Measurements from ENCODE around the gene KPTN.

Gene KPTN

DNA sequence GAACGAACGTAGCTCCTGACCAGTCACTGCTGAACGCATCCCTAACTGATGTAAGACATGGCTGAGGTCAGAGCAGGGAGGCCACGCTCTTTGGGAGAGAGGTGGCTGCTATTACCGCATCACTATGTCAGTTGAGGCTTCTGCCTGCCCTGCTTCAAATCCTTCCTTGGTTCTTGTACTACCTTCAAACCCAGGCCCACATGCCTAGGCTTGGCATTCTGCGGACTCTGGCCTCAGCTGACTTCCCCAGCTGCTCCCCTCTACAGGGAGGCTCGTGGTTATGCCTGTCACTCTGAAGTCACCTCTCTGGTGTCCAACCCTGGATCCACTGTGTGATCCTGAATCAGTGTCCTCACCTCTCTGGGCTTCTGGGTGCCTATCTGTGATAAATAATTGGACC is 49.9 kb downstream of the KPTN start:
- Histone ChIP-seq H3K9me2 (replicated peaks; ENCODE audit: insufficient read depth, low read length) (no peaks in the 10 kb centered on the region), H3K9me3 (replicated peaks; ENCODE audit: insufficient read depth, low read length) (no peaks in the 10 kb centered on the region), H3K79me2 (ENCODE audit: low read length) (no peaks in the 10 kb centered on the region), H3F3A (ENCODE audit: insufficient read depth, low read length) (peaks cover 12% of the 10 kb centered on the region), H3K4me2 (ENCODE audit: low read depth, low read length) (no peak overlapping the region), H3K27ac (ENCODE audit: low read length) (no peak overlapping the region), H3K27me3 (replicated peaks; ENCODE audit: insufficient read depth, low read length) (peaks cover 66% of the 10 kb centered on the region), H3K36me3 (replicated peaks; ENCODE audit: insufficient read depth, low read length) (no peaks in the 10 kb centered on the region), H3K4me3 (ENCODE audit: low read length) (no peak overlapping the region), H3K4me1 (ENCODE audit: low read length) (peaks cover 15% of the 10 kb centered on the region), H2AFZ (ENCODE audit: low read length) (no peak overlapping the region), H4K20me1 (ENCODE audit: insufficient read depth, low read length) (no peaks in the 10 kb centered on the region), H3K9ac (ENCODE audit: low read length) (no peak overlapping the region)
- DNase-seq = no peak
- no peak for TF ChIP-seq EZH2phosphoT487 (IDR thresholded peaks at IDR 0.05; ENCODE audit: low read length)
- TF ChIP-seq EZH2 (optimal IDR thresholded peaks at IDR 0.05; ENCODE audit: low read depth, low read length) = no peak
- TF ChIP-seq, protein P1, sequence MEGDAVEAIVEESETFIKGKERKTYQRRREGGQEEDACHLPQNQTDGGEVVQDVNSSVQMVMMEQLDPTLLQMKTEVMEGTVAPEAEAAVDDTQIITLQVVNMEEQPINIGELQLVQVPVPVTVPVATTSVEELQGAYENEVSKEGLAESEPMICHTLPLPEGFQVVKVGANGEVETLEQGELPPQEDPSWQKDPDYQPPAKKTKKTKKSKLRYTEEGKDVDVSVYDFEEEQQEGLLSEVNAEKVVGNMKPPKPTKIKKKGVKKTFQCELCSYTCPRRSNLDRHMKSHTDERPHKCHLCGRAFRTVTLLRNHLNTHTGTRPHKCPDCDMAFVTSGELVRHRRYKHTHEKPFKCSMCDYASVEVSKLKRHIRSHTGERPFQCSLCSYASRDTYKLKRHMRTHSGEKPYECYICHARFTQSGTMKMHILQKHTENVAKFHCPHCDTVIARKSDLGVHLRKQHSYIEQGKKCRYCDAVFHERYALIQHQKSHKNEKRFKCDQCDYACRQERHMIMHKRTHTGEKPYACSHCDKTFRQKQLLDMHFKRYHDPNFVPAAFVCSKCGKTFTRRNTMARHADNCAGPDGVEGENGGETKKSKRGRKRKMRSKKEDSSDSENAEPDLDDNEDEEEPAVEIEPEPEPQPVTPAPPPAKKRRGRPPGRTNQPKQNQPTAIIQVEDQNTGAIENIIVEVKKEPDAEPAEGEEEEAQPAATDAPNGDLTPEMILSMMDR (IDR thresholded peaks at IDR 0.05; ENCODE audit: low read length) = no peak

DNA sequence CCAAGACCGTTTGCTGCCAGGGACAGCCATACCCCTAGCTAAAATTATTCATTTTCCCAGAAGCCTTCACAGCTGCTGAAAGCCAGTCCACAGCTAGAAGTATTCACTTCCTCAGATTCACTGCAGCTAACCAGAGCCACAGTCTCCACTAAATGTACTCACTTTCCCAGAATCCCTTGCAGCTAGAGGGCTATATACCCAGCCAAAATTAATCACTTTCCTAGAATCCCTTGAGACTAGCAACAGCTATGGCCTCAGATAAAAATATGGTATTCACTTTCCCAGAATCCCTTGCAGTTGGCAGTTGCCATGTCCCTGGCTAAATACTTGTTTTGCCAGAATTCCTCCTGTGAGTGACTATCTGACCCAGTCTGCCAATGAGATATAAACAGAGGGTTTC is 50.9 kb downstream of the KPTN start:
- no peaks in the 10 kb centered on the region for H3K36me3 ChIP-seq (replicated peaks; ENCODE audit: insufficient read depth, low read length)
- no peak overlapping the region for H3K9ac ChIP-seq (ENCODE audit: low read length)
- DNase-seq = no peak
- H3K27me3 ChIP-seq (replicated peaks; ENCODE audit: insufficient read depth, low read length) = peaks cover 59% of the 10 kb centered on the region
- H3K4me1 ChIP-seq (ENCODE audit: low read length) = peaks cover 19% of the 10 kb centered on the region
- no peaks in the 10 kb centered on the region for H3K9me3 ChIP-seq (replicated peaks; ENCODE audit: insufficient read depth, low read length)
- no peak overlapping the region for H3K4me2 ChIP-seq (ENCODE audit: low read depth, low read length)
- H3K27ac ChIP-seq (ENCODE audit: low read length) = no peak overlapping the region
- TF ChIP-seq EZH2 (optimal IDR thresholded peaks at IDR 0.05; ENCODE audit: low read depth, low read length) (no peak), EZH2phosphoT487 (IDR thresholded peaks at IDR 0.05; ENCODE audit: low read length) (no peak)
- TF ChIP-seq, protein P1 (IDR thresholded peaks at IDR 0.05; ENCODE audit: low read length) = no peak
- H3F3A ChIP-seq (ENCODE audit: insufficient read depth, low read length) = peaks cover 15% of the 10 kb centered on the region
- no peaks in the 10 kb centered on the region for H3K9me2 ChIP-seq (replicated peaks; ENCODE audit: insufficient read depth, low read length)
- H4K20me1 ChIP-seq (ENCODE audit: insufficient read depth, low read length) = no peaks in the 10 kb centered on the region
- no peak overlapping the region for H2AFZ ChIP-seq (ENCODE audit: low read length)
- H3K4me3 ChIP-seq (ENCODE audit: low read length) = no peak overlapping the region
- no peaks in the 10 kb centered on the region for H3K79me2 ChIP-seq (ENCODE audit: low read length)

DNA sequence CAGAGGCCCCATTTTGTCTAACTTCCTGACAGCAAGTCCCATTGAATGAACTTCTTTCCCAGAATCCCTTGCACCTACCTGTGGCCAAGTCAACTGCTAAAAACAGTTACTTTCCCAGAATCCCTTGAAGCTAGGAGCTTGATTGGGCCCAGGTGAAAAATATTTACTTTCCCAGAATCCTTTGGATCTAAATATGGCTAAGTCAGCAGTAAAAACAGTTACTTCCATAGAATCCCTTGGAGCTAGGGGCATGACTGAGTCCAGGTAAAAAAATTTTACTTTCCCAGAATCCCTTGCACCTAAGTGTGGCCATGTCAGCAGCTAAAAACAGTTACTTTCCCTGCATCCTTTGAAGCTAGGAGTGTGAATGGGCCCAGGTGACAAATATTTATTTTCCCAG is 51.5 kb downstream of the KPTN start:
- Histone ChIP-seq H3F3A (ENCODE audit: insufficient read depth, low read length) (peaks cover 20% of the 10 kb centered on the region), H3K79me2 (ENCODE audit: low read length) (no peaks in the 10 kb centered on the region), H3K4me3 (ENCODE audit: low read length) (no peak overlapping the region), H4K20me1 (ENCODE audit: insufficient read depth, low read length) (no peaks in the 10 kb centered on the region), H3K9me2 (replicated peaks; ENCODE audit: insufficient read depth, low read length) (no peaks in the 10 kb centered on the region), H3K36me3 (replicated peaks; ENCODE audit: insufficient read depth, low read length) (no peaks in the 10 kb centered on the region), H3K4me1 (ENCODE audit: low read length) (peaks cover 19% of the 10 kb centered on the region), H3K4me2 (ENCODE audit: low read depth, low read length) (no peak overlapping the region), H3K9ac (ENCODE audit: low read length) (no peak overlapping the region), H3K27me3 (replicated peaks; ENCODE audit: insufficient read depth, low read length) (peaks cover 53% of the 10 kb centered on the region), H3K27ac (ENCODE audit: low read length) (no peak overlapping the region), H2AFZ (ENCODE audit: low read length) (no peak overlapping the region), H3K9me3 (replicated peaks; ENCODE audit: insufficient read depth, low read length) (no peaks in the 10 kb centered on the region)
- DNase-seq = no peak
- TF ChIP-seq, protein P1 (IDR thresholded peaks at IDR 0.05; ENCODE audit: low read length) = no peak
- TF ChIP-seq EZH2 (optimal IDR thresholded peaks at IDR 0.05; ENCODE audit: low read depth, low read length) (no peak), EZH2phosphoT487 (IDR thresholded peaks at IDR 0.05; ENCODE audit: low read length) (no peak)

Data from MM.1S (cell line).